GM21529 (cell line): ENCODE results near the gene CECR2.

Source experiments
- ATAC-seq: cut with Tn5 transposase; IDR thresholded peaks from one replicate; pipeline ENCODE4 v1.9.1; 2021; ENCODE audit not compliant: unreplicated experiment

The CECR2 gene

DNA sequence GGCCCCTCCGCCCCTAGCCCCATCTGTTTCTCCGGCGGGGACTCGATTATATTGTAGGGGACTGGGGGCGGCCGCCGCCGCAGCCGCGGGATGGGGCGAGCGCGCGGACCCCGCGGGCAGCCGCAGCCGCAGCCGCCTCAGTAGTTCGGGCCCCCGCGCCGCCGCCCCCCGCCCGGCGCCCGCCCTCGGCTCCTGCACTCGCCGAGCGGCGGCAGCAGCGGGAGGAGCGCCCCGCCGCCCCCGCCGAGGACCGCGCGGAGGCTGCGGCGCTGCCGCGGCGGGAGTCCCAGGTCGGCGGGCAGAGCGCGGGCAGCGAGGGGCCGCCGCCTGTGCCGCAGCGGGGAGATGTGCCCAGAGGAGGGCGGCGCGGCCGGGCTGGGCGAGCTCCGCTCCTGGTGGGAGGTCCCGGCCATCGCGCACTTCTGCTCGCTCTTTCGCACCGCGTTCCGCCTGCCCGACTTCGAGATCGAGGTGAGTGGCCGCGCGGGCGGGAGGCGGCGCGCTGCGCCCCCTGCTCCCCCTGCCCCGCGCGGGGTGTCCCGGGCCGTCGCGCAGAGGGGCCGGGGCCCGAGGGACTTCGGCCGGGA lies at the start of gene CECR2:
TSS of gene CECR2 (plus strand) at position 22 of the 587 bp plus-strand sequence. CDS start at position 346, 324 bp downstream.
- no peak for ATAC-seq

DNA sequence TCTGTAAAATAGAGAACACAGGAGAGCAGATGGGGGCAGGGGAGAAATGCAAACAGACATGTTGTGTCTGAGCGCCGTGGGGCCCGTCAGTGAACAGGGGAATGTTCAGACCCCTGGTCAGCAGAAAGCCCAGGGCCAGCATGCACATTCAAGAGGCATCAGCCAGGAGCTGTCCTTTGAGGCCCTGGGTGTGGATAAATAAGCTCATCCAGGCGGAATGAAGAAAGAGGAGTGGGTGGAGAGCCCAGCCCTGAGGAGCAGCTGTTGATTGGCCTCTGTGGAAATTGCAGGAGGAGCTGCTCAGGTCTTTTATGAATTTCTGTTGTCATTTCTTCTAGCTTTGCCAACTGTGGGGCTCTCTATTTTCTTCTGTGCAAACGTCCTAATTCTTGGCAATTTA lies 49.7 kb upstream of the CECR2 start:
- no peak for ATAC-seq

GRCh38 chr22:17322511-17322910 lies 46.7 kb upstream of the CECR2 start:
- ATAC-seq = no peak

DNA sequence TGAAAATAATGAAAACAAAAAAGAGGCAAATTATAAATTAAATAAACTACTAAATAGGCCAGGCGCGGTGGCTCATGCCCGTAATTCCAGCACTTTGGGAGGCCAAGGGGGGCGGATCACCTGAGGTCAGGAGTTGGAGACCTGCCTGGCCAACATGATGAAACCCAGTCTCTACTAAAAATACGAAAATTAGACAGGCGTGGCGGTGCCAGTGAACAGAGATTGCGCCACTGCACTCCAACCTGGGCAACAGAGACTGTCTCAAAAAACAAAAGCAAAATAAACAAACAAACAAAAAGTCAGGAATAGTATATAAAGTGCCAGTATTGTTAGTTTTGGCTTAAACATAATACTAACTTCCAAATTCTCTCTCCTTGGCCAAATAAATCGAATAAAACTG lies 37.6 kb upstream of the CECR2 start:
- no peak for ATAC-seq

DNA sequence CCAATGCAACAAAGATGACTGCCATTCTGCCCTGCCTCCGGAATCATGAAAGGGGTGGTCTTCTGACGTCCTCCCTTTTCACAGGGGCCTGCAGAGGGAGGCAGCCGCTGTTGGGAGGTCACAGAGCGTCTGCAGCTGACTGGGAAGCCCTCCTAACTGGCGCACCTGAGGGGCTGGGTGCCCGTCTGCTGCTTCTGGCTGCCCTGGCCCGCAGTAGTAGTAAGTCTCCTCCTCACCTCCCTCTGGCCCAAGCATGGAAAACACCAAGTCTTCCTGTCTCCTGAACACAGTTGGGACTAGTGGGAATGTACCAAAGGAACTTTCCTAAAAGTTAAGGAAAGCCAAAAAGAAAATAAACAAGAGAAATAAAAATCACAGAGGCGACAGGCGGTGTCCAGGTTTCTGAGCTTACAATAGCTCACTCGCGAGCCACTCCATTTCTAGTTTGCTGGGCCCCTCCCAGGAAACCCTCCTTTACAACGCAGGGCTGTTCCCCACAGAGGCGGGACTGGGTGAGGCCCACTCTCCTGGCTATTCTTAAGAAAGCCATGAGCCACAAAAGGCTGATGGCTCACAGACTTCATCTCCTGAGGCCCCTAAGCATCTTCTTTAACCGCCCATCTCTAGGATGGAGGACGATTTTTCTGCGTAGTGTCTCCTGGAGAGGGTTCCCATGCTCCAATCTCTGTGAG lies 37.0 kb upstream of the CECR2 start:
- no peak for ATAC-seq

DNA sequence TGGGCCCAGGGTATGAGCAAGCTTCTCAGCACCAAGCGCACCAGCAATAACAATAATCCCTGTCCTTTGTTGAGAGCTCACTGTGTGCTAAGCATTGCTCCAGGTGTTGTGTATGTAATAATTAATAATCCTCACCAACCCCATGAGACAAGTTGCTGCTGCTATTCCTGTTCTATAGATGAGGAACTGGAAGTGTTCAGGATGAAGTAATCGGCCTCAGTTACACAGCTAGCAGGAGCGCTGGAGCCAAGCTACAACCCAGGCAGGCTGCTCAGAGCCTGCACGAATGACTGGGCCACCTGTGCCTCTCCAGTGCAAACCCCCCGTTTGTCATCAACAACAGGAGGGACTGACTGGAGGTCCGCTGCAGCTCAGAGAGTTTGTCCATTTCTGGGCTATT lies 35.2 kb upstream of the CECR2 start:
- ATAC-seq = no peak

GRCh38 chr22:17334983-17335382 lies 34.3 kb upstream of the CECR2 start:
- ATAC-seq = no peak

DNA sequence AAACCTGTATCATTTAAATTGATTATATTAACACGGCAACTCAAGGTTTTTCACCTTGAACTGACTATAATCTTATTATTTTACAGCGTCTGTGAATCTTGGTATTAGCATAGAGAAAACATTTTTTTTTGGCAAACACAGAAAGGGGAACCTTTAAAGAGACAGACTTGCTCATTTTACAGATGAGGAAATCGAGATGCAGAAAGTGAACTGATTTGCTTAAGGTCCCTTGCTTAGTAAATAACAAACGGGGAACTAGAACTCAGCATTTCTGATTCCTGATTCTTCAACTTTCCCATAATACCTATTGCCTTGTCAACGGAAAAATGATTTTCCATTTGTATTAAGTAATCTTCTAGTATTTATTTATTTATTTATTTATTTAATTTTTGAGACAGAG lies 33.2 kb upstream of the CECR2 start:
- no peak for ATAC-seq

- no peak for ATAC-seq
Measured at GRCh38 chr22:17337639-17338038, 31.6 kb upstream of the CECR2 start.

DNA sequence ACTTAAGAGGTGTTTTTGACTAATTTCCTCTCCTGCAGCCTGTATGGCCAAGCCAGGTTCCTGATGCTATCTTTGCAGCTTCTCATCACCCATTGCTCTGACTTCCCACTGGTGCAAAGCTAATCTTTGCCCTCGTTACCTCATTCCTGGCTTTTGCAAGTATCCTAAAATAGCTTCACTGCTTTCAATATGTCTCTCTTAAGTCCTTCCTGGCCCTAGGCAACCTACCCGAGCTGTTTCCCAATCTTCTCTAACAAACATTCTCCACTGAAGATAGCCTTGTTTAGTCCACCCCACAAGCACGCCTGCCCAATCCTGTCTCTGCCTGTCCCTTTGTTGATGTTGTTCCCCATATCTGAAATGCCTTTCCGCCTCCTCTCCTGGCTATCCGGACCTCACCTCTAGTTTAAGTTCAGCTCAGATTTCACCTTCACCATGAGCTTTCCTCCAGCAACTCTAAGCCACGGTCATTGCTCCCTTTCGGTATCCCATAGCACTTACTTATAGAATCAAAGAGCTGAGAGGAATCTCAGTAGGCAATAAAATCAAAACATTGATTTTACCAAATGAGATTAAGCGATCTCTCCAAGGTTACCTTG lies 30.1 kb upstream of the CECR2 start:
- ATAC-seq = no peak

DNA sequence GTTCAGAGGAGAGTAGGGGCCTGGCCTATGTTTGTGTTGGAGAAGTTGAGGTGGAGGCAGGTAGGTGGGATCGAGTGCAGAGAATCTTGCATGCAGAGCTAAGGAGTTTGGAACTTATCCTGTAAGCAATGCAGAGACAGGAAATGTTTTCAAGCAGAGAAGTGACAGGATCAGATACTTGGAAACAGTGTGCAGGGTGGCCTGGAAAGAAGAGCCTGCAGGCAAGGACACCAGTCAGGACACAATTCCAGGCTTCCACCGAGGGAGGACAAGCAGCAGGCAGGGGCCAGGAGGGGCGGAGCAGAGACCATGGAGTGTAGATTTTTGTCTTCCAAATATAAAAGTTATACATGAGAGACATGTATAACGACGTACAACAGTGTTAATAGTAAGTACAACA lies 26.9 kb upstream of the CECR2 start:
- ATAC-seq = no peak

GRCh38 chr22:17343766-17344165 lies 25.5 kb upstream of the CECR2 start:
- no peak for ATAC-seq

- ATAC-seq = no peak
Measured at GRCh38 chr22:17346578-17346977, 22.7 kb upstream of the CECR2 start.

DNA sequence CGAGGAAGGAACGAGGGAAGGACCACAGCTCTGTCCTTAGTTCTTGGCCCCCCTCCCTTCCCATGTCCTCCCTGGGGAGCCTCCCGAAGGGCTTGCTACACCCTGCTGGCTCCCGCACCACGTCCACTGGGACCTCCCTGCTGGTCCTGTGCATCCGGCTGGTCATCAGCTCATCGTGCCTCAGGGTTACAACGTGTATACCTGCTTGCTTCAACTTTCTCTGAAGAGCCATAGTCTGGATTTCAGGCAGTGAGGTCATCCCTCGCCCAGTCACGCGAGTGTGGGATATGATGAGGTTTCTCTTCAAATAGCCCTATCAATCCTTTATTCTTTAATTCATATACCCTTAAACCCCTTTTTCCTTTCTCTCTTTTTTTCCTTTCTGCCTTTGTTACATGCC lies 21.5 kb upstream of the CECR2 start:
- ATAC-seq = no peak

GRCh38 chr22:17348464-17349103 lies 20.7 kb upstream of the CECR2 start:
- no peak for ATAC-seq

DNA sequence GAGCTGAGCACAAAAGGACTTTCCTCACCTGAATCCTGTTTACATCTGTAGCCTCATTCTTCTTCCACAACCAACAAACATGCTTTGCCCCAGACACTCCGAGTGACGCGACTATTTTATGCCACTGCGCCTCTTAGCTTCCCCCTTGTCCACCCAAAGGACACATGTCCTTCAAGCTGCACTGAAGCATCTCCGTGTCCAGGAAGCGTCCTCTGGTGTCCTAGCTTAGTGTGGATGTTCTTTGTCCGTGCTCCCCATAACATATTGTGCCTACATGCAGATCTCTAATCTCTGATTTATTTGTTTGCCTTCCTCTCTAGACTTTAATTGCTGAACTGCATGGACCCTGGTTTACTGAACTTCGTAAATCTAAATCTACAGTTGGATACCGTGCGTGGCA lies 20.1 kb upstream of the CECR2 start:
- no peak for ATAC-seq

DNA sequence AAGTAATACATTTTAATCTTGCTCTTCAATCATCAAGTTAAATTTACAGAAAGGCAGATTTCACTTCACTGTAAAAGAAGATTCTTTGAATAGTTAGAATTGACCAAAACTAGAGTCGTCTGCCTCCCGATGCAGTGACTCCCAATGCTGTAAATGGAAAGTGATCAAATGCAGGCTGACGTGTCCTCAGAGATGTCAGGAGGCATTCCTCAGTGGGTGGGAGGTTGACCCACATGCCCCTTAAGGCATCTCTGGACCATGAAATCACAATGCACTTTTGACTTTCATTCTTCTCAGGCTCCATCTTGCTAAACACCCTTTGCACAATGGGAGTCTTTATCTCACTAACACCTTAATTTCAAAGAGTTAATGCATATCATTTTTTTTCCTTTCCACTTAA lies 19.0 kb upstream of the CECR2 start:
- ATAC-seq = no peak

DNA sequence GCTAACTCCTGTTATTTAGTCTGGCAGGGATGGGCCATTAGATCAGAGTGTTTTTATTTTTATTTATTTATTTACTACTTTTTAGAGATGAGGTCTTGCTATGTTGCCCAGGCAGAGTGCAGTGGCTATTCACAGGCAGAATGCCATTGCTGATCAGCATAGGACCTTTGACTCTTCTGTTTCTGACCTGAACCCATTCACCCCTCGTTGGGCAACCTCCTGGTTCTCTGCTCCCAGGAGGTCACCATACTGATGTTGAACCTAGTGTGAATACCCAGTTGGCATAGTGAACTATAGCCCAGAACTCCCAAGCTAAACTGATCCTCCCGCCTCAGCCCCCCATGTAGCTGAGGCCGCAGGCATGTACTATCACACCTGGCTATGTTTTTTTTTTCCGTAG lies 16.5 kb upstream of the CECR2 start:
- no peak for ATAC-seq

- no peak for ATAC-seq
Measured at GRCh38 chr22:17357688-17358087, 11.6 kb upstream of the CECR2 start.

- no peak for ATAC-seq
Measured at GRCh38 chr22:17358415-17358814, 10.8 kb upstream of the CECR2 start.

DNA sequence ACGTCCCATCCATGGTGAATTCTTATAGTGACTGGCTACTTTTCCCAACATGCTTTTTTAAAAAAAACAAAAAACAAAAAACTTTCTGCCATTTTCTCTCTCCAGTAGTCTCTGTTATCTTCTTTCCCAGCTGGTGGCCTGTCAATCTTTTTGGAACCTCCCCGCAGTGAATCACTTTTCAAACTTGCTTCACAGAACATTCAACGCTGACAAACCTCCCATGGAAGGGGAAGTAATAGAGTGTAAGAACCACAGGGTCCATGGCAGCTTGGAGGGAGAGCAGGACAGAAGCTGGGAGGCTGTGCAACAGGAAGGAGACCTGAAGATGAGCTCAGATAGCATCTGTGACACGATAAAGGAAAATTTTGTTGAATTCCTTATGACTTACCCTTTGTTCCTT lies 9.8 kb upstream of the CECR2 start:
- no peak for ATAC-seq

DNA sequence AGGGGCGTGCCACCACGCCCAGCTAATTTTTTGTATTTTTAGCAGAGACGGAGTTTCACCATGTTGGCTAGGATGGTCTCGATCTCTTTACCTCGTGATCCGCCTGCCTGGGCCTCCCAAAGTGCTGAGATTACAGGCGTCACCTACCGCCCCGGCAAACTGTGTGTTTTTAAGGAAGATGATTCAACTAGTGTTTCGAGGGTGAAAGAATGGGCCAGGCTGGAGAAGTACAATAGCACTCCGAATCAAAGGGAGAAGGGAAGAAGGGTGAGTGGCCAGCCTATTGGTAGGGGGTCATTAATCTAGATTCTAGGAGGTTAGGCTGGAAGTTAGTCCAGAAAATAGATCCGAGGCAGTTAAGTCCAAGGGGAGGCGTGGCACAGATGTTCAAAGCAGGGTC lies 2.9 kb upstream of the CECR2 start:
- ATAC-seq = no peak
